Keratinocyte (primary cell): Measurements from ENCODE around the gene PRADC1.

Source experiments
- CTCF ChIP-seq, 3 experiments: IDR thresholded peaks in 1 of 3; conservative IDR thresholded peaks in 1 of 3; optimal IDR thresholded peaks in 1 of 3; 2 replicates in 2 of 3; 3 replicates in 1 of 3; pipeline versions ENCODE3 to v1.5.1; 2011; ENCODE audit warnings: low read length in 3 of 3, mild to moderate bottlenecking in 3 of 3, moderate library complexity in 2 of 3, control low read depth in 1 of 3, inconsistent platforms in 1 of 3; ENCODE audit not compliant: insufficient read depth in 2 of 3; ENCODE audit errors: extremely low read depth in 1 of 3
- EZH2 ChIP-seq: IDR thresholded peaks from one replicate; pipeline ENCODE4 v1.6.1; 2012; ENCODE audit warnings: inconsistent platforms, mild to moderate bottlenecking, low read length, moderate library complexity

GRCh38 chr2:73252238-73253027, 19.4 kb upstream of the PRADC1 start:
- no peak for TF ChIP-seq CTCF (optimal IDR thresholded peaks at IDR 0.05 in 1 of 3, IDR thresholded peaks at IDR 0.05 in 1 of 3, conservative IDR thresholded peaks at IDR 0.05 in 1 of 3; ENCODE audit: extremely low read depth in 1 of 3, insufficient read depth in 2 of 3, low read length in 3 of 3)
- no peak for TF ChIP-seq EZH2
